GM20000 (cell line): Measurements from ENCODE around the gene UBE3D.
"Not testable (repeated sequence)": the region's sequence is repeated elsewhere in the genome, so short reads cannot be mapped to it uniquely, and the experiment has no call there.

Source experiments
- DNase-seq: peaks from one replicate; pipeline ENCODE4 v3.0.0; 2012; ENCODE audit warnings: low spot score
- TF ChIP-seq, protein P1 (sequence below): IDR thresholded peaks from 2 replicates; pipeline ENCODE4 v1.5.1; 2012; ENCODE audit warnings: mild to moderate bottlenecking, control low read depth; ENCODE audit errors: extremely low read depth, missing control alignments

The UBE3D gene

DNA sequence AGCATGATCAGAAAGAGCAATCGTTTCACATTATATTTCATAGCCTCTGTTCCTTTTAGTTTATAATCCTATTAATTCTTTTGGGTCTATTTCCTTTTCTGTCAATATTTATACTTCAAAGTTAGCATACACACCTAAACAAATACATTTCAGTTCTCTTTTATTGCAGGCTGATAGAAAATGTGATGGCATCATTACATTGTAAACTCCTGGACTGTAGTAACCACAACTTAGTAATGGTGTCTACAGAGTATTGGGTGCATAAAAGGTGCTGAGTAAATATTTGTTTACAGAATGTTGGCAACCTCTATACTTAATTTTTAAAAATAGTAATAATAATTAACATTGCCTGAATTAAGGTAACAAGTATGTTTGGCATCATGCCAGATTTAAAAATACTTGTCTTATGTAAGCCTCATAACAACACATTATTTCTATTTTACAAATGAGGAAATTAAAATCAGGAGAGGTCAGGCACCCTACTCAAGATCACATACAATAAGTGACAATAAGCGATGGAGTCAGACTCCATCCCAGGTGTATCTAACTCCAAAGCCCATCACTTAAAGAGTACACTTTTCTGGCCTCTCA lies 195.0 kb downstream of the UBE3D start:
- TF ChIP-seq, protein P1, sequence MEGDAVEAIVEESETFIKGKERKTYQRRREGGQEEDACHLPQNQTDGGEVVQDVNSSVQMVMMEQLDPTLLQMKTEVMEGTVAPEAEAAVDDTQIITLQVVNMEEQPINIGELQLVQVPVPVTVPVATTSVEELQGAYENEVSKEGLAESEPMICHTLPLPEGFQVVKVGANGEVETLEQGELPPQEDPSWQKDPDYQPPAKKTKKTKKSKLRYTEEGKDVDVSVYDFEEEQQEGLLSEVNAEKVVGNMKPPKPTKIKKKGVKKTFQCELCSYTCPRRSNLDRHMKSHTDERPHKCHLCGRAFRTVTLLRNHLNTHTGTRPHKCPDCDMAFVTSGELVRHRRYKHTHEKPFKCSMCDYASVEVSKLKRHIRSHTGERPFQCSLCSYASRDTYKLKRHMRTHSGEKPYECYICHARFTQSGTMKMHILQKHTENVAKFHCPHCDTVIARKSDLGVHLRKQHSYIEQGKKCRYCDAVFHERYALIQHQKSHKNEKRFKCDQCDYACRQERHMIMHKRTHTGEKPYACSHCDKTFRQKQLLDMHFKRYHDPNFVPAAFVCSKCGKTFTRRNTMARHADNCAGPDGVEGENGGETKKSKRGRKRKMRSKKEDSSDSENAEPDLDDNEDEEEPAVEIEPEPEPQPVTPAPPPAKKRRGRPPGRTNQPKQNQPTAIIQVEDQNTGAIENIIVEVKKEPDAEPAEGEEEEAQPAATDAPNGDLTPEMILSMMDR, result no peak
- DNase-seq, result no peak

DNA sequence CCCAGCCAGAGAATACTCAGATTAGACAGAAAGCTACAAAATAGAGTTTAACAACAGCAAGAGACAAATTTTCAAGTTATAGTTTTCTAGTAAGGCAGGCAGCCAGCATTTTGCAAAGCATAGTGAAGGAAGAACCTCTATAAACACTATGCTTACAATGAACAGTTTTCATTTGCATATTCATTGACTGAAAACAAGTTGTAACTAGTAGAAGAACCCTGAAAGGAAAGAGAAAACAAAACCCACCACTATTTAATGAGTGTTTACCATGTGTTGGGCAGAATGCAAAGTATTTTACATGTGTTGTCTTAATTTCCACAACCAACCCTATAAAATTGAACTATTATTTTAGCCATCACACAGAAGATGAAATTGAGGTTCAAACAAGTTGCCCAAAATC lies 196.1 kb downstream of the UBE3D start:
- TF ChIP-seq, protein P1, result no peak

DNA sequence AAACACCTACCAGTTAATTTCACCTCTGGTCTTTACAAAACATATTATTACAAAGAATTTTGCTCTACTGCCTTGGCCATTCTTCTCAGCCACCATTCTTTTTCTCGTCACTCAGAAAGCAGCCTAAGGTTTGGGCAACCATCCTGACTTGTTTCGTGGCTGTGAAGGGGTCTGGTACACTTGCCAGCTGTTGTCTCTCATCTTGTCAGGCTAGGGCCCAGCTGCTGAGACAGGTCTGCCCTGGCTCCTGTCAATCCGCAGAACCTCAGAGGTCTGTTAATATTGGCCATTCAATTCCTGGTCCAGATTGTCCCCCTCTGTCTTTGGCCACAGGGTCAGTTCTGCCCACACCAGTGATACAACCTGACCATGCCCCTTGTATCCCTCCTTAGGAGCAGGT lies 197.7 kb downstream of the UBE3D start:
- DNase-seq, result no peak
- TF ChIP-seq, protein P1, result no peak

More for the DNA sequence above, 196.1 kb downstream of the UBE3D start:
- no peak for DNase-seq

DNA sequence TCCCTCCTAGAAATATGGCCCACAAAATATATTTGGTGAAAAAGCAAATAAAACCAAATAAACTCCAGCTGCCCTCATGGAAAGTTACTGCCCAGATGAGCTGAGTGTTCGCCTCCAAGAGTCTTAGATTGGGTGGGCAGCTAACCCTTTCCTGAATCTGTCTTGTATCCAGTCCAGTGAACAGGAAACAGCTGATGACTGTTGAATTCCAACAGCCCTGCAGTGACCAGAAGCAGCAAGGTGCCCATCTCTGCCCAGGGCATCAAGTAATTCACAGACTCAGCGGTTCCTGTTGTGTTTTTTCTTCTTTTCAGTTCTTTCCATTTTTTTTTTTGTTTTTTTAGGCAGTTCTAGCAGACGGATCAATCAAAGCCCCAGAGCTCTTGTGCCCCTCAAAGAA lies 199.2 kb downstream of the UBE3D start:
- no peak for DNase-seq
- TF ChIP-seq, protein P1, result no peak

- TF ChIP-seq, protein P1, result no peak
- no peak for DNase-seq
Observed at GRCh38 chr6:82865461-82865860, 200.2 kb downstream of the UBE3D start.

DNA sequence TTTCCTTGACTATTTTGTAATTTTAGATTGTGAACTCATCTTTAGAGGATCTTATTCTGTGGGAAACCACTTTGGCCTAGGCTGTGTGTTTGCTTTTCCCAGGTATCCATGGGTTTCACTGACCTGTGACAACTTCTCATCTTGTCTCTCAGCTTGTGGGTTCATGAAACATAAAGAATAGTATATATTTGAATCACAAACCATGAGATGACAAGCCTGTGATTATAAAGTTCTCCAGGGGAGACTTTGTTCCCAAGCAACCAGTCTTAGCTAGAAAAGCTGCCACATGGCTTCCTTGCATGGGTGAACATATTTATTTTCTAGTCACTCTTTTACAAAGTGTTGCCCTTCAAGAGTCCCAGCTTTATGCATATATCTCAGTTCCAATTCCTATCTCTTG lies 201.9 kb downstream of the UBE3D start:
- no peak for DNase-seq
- TF ChIP-seq, protein P1, result no peak

DNA sequence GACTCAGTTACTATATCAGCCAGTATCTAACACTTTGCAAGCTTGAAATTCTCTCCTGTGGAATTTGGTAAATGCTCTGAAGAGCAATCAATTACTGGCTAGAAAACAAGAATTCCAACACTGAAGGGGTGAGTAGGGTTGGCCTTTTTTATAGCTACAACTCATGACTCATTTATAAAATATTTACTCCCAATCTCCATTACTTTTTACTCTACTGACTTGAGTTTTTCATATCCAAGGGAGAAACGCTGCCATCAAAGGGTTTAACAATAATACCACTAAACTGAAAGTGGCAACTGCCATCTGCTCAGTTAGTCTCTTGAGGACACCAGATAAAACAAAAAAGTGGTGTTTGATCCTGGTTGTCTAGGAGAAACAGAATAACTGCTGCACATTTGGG lies 203.1 kb downstream of the UBE3D start:
- DNase-seq, result no peak
- TF ChIP-seq, protein P1, result no peak

DNA sequence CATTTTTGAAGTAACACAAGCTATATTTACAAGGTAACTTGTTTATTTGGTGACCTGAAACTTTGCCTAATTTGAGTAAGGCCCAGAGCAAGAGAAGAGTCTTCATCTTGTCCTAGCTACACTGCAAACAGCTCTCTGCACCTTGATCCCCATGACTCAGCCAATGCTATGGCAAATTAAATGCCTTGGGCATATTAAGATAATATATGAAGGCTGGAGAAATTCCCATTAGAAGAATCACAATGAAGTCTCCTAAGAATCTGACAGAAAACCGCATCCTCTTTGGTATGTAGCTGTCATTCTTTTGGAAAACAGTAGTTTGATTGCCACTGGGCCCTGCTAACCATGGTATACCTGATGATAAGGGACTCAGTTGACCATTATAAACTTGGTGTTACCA lies 204.5 kb downstream of the UBE3D start:
- TF ChIP-seq, protein P1, result no peak
- no peak for DNase-seq

DNA sequence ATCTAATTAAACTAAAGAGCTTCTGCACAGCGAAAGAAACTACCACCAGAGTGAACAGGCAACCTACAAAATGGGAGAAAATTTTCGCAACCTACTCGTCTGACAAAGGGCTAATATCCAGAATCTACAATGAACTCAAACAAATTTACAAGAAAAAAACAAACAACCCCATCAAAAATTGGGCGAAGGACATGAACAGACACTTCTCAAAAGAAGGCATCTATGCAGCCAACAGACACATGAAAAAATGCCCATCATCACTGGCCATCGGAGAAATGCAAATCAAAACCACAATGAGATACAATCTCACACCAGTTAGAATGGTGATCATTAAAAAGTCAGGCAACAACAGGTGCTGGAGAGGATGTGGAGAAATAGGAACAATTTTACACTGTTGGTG lies 209.6 kb downstream of the UBE3D start:
- not testable (repeated sequence) for DNase-seq

GRCh38 chr6:82852904-82853303 lies 212.7 kb downstream of the UBE3D start:
- DNase-seq, result not testable (repeated sequence)
